Gastrocnemius medialis (tissue), 4 donors: ENCODE results near the gene LCN6. TPM values are rescaled to one million over a fixed set of nuclear protein-coding genes. Genes with fewer than 3 reads are reported as not detected.
"Not testable (repeated sequence)": the region's sequence is repeated elsewhere in the genome, so short reads cannot be mapped to it uniquely, and the experiment has no call there.

Experiments used
- ATAC-seq, 2 donors: fragments of 150-250 bp; one replicate each; pipeline ENCODE4 v1.9.1; 2016
- DNase-seq, 2 donors: peaks; one replicate each; pipeline ENCODE4 v3.0.0-alpha.2; 2019
- H3K27ac ChIP-seq, 4 donors: fragments of 200-600 bp; sonication (generic); 1 replicate in 1 of 4; 2 replicates in 3 of 4; pipeline ENCODE4 v1.5.1; 2016 to 2018; ENCODE audit warnings: mild to moderate bottlenecking in 2 of 4, moderate library complexity in 1 of 4
- H3K27me3 ChIP-seq, 3 donors: fragments of 200-600 bp; sonication (generic) in 2 of 3; 1 replicate in 1 of 3; 2 replicates in 2 of 3; pipeline versions ENCODE4 v1.5.1 to v1.6.0; 2016 to 2019; ENCODE audit warnings: mild to moderate bottlenecking in 1 of 3, moderate library complexity in 1 of 3
- H3K36me3 ChIP-seq, 2 donors: fragments of 200-600 bp; sonication (generic) in 1 of 2; one replicate each; pipeline ENCODE4 v1.5.1; 2017 to 2018
- H3K4me1 ChIP-seq, 2 donors: fragments of 200-600 bp; sonication (generic) in 1 of 2; one replicate each; pipeline ENCODE4 v1.5.1; 2016 to 2017; ENCODE audit warnings: mild to moderate bottlenecking in 2 of 2
- H3K4me3 ChIP-seq, 4 donors: fragments of 200-600 bp; sonication (generic) in 3 of 4; 1 replicate in 1 of 4; 2 replicates in 3 of 4; pipeline ENCODE4 v1.5.1; 2016 to 2019; ENCODE audit warnings: mild to moderate bottlenecking in 2 of 4
- H3K9me3 ChIP-seq, 3 donors: fragments of 200-600 bp; sonication (generic) in 2 of 3; 1 replicate in 1 of 3; 2 replicates in 2 of 3; pipeline ENCODE4 v1.5.1; 2016 to 2019
- POLR2A ChIP-seq, 2 donors: fragments of 450-650 bp; IDR thresholded peaks; one replicate each; pipeline ENCODE4 v1.6.1; 2017; ENCODE audit warnings: antibody characterized with exemption in 2 of 2, mild to moderate bottlenecking in 2 of 2, moderate library complexity in 2 of 2
- in situ Hi-C, 4 donors: fragments of 200-750 bp; cut with MboI; loops; one replicate each; pipeline versions ENCODE4 v1.15.0 to v1.8.0; 2017; ENCODE audit warnings: low sequenced_read_pairs in 4 of 4
- intact Hi-C: fragments of 100-400 bp; cut with DNase I; formaldehyde crosslinking; loops from one replicate; pipeline ENCODE4 v1.15.1; 2023; ENCODE audit warnings: low total_unique reads
- total RNA-seq, 4 donors: library from RNA; depleted of rRNA; stranded (reverse); fragments of >200 nt; gene quantifications; one replicate each; pipeline versions ENCODE4 v1.1.0 to v1.2.3, GENCODE V29; 2016
- TF ChIP-seq, protein P1 (sequence below), 5 experiments: fragments of 450-650 bp in 3 of 5; fragments of 200-600 bp in 2 of 5; sonication (generic) in 2 of 5; IDR thresholded peaks in 4 of 5; conservative IDR thresholded peaks in 1 of 5; 1 replicate in 4 of 5; 2 replicates in 1 of 5; pipeline ENCODE4 v1.5.1; 2016 to 2019; ENCODE audit warnings: antibody characterized with exemption in 5 of 5, mild to moderate bottlenecking in 3 of 5, moderate library complexity in 3 of 5

Gene LCN6
- total RNA-seq, 4 donors from 2014 or later, result 2.1 to 11.7 (median 3.7) TPM

GRCh38 chr9:136707849-136708517 lies 40.3 kb downstream of the LCN6 start:
- intact Hi-C loops (no loop called here), in situ Hi-C loops (no loop called here)
- no peak for DNase-seq
- Histone ChIP-seq H3K4me3 (no peak overlapping the region), H3K27ac (no peak overlapping the region), H3K9me3 (no peaks in the 10 kb centered on the region), H3K4me1 (peaks cover 0 to 4% of the 10 kb centered on the region in 2 donors), H3K27me3 (peaks cover 8 to 13% (median 13%) of the 10 kb centered on the region in 3 donors), H3K36me3 (no peaks in the 10 kb centered on the region)
- no peak for TF ChIP-seq POLR2A (IDR thresholded peaks at IDR 0.05)
- TF ChIP-seq, protein P1, sequence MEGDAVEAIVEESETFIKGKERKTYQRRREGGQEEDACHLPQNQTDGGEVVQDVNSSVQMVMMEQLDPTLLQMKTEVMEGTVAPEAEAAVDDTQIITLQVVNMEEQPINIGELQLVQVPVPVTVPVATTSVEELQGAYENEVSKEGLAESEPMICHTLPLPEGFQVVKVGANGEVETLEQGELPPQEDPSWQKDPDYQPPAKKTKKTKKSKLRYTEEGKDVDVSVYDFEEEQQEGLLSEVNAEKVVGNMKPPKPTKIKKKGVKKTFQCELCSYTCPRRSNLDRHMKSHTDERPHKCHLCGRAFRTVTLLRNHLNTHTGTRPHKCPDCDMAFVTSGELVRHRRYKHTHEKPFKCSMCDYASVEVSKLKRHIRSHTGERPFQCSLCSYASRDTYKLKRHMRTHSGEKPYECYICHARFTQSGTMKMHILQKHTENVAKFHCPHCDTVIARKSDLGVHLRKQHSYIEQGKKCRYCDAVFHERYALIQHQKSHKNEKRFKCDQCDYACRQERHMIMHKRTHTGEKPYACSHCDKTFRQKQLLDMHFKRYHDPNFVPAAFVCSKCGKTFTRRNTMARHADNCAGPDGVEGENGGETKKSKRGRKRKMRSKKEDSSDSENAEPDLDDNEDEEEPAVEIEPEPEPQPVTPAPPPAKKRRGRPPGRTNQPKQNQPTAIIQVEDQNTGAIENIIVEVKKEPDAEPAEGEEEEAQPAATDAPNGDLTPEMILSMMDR (IDR thresholded peaks at IDR 0.05 in 4 of 5, conservative IDR thresholded peaks at IDR 0.05 in 1 of 5), result no peak
- no peak for ATAC-seq

- TF ChIP-seq POLR2A (IDR thresholded peaks at IDR 0.05), result no peak
- TF ChIP-seq, protein P1 (IDR thresholded peaks at IDR 0.05 in 4 of 5, conservative IDR thresholded peaks at IDR 0.05 in 1 of 5), result no peak
Measured at GRCh38 chr9:136707011-136707410, 41.3 kb downstream of the LCN6 start.

GRCh38 chr9:136705564-136705963 lies 42.8 kb downstream of the LCN6 start:
- in situ Hi-C loops, result no loop called here
- TF ChIP-seq, protein P1 (IDR thresholded peaks at IDR 0.05 in 4 of 5, conservative IDR thresholded peaks at IDR 0.05 in 1 of 5), result no peak
- TF ChIP-seq POLR2A (IDR thresholded peaks at IDR 0.05), result no peak
- Histone ChIP-seq H3K27ac (no peak overlapping the region), H3K9me3 (no peaks in the 10 kb centered on the region), H3K36me3 (no peaks in the 10 kb centered on the region), H3K4me3 (no peak overlapping the region), H3K4me1 (no peaks in the 10 kb centered on the region), H3K27me3 (peaks cover 5 to 13% (median 10%) of the 10 kb centered on the region in 3 donors)
- intact Hi-C loops, result no loop called here
- ATAC-seq (no peak), DNase-seq (no peak)

More at GRCh38 chr9:136707011-136707410, 41.3 kb downstream of the LCN6 start:
- no peaks in the 10 kb centered on the region for H3K36me3 ChIP-seq
- no peak overlapping the region for H3K27ac ChIP-seq
- ATAC-seq (no peak), DNase-seq (no peak)
- H3K27me3 ChIP-seq, result peaks cover 6 to 8% (median 7%) of the 10 kb centered on the region in 3 donors
- intact Hi-C loops (no loop called here), in situ Hi-C loops (no loop called here)
- no peaks in the 10 kb centered on the region for H3K9me3 ChIP-seq
- no peaks in the 10 kb centered on the region for H3K4me1 ChIP-seq
- no peak overlapping the region for H3K4me3 ChIP-seq

GRCh38 chr9:136704741-136705140 lies 43.6 kb downstream of the LCN6 start:
- H3K27ac ChIP-seq, H3K9me3 ChIP-seq, H3K4me1 ChIP-seq, H3K4me3 ChIP-seq, ATAC-seq, H3K36me3 ChIP-seq, in situ Hi-C loops, intact Hi-C loops, DNase-seq: not testable (repeated sequence)
- H3K27me3 ChIP-seq, result peaks cover 13 to 22% (median 18%) of the 10 kb centered on the region in 3 donors

GRCh38 chr9:136703276-136703860 lies 45.0 kb downstream of the LCN6 start:
- DNase-seq (no peak), ATAC-seq (no peak)
- Histone ChIP-seq H3K4me1 (no peaks in the 10 kb centered on the region), H3K27ac (no peak overlapping the region), H3K4me3 (no peak overlapping the region), H3K9me3 (no peaks in the 10 kb centered on the region), H3K27me3 (peaks cover 16 to 25% (median 24%) of the 10 kb centered on the region in 3 donors), H3K36me3 (no peaks in the 10 kb centered on the region)
- in situ Hi-C loops (no loop called here), intact Hi-C loops (no loop called here)
- TF ChIP-seq POLR2A (IDR thresholded peaks at IDR 0.05), result no peak
- TF ChIP-seq, protein P1 (IDR thresholded peaks at IDR 0.05 in 4 of 5, conservative IDR thresholded peaks at IDR 0.05 in 1 of 5), result no peak
